Measurements from ENCODE around the gene NLN.
"Not testable (repeated sequence)": the region's sequence is repeated elsewhere in the genome, so short reads cannot be mapped to it uniquely, and the experiment has no call there.

GRCh38 chr5:65849918-65850317, 127.9 kb downstream of the NLN start:
- TF ChIP-seq CTCF (IDR thresholded peaks at IDR 0.05; ENCODE audit: low read length); EZH2 (optimal IDR thresholded peaks at IDR 0.05; ENCODE audit: low read depth, low read length); EZH2phosphoT487 (IDR thresholded peaks at IDR 0.05; ENCODE audit: low read length): not testable (repeated sequence)
